ENCODE results near the gene LRP3.
"Not testable (repeated sequence)": the region's sequence is repeated elsewhere in the genome, so short reads cannot be mapped to it uniquely, and the experiment has no call there.

The LRP3 gene, protein sequence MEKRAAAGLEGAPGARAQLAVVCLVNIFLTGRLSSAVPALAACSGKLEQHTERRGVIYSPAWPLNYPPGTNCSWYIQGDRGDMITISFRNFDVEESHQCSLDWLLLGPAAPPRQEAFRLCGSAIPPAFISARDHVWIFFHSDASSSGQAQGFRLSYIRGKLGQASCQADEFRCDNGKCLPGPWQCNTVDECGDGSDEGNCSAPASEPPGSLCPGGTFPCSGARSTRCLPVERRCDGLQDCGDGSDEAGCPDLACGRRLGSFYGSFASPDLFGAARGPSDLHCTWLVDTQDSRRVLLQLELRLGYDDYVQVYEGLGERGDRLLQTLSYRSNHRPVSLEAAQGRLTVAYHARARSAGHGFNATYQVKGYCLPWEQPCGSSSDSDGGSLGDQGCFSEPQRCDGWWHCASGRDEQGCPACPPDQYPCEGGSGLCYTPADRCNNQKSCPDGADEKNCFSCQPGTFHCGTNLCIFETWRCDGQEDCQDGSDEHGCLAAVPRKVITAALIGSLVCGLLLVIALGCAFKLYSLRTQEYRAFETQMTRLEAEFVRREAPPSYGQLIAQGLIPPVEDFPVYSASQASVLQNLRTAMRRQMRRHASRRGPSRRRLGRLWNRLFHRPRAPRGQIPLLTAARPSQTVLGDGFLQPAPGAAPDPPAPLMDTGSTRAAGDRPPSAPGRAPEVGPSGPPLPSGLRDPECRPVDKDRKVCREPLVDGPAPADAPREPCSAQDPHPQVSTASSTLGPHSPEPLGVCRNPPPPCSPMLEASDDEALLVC

DNA sequence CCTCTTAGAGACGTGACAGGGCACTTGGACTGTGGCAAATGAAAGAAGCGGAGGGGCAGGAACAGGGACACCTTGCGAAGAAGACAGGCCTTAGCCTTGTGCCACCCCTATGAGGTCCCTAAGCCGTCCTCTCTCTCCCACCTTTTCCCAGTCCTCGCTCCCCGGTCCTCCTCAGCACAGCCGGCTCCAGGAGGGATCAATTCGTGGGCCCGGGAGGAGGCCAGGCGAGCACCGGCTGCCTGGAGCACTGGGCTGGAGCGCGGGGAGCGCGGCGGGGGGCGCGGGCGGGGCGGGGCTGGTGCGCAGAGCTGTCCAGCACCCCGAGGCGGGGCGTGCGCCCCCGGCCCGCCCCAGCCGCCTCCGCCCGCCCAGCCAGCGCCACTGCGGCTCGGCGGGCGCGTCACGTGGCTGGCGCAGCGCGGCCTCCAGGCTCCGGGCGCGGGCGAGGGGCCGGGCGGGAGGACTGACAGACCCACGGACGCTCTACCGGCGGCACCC lies at the start of gene LRP3:
Gene LRP3 (plus strand): TSS at position 466 of the 498 bp plus-strand sequence. CDS start 456 bp downstream, outside the sequence.
- no peaks in the 10 kb centered on the region for H3K27me3 ChIP-seq (ENCODE audit: insufficient read depth, low read length)
- H3K9me3 ChIP-seq (ENCODE audit: low read length): no peaks in the 10 kb centered on the region
- H3K36me3 ChIP-seq (ENCODE audit: insufficient read depth, low read length): peaks cover 21% of the 10 kb centered on the region
- peak within 1 kb of the TSS; percentile 73 for H3K4me3 ChIP-seq (ENCODE audit: low read length)
- peaks cover 11% of the 10 kb centered on the region for H3K4me1 ChIP-seq (ENCODE audit: insufficient read depth, low read length)
- no peak within 1 kb of the TSS for H2AFZ ChIP-seq (ENCODE audit: low read depth, low read length)

- Histone ChIP-seq H2AFZ (ENCODE audit: low read depth, low read length) (no peak overlapping the region), H3K4me3 (ENCODE audit: low read length) (no peak overlapping the region), H3K36me3 (ENCODE audit: insufficient read depth, low read length) (no peaks in the 10 kb centered on the region), H3K27me3 (ENCODE audit: insufficient read depth, low read length) (no peaks in the 10 kb centered on the region), H3K4me1 (ENCODE audit: insufficient read depth, low read length) (no peaks in the 10 kb centered on the region), H3K9me3 (ENCODE audit: low read length) (no peaks in the 10 kb centered on the region)
Observed at GRCh38 chr19:33146209-33146608, 47.9 kb upstream of the LRP3 start.

- Histone ChIP-seq H3K27me3 (ENCODE audit: insufficient read depth, low read length) (no peaks in the 10 kb centered on the region), H3K9me3 (ENCODE audit: low read length) (no peaks in the 10 kb centered on the region), H2AFZ (ENCODE audit: low read depth, low read length) (no peak overlapping the region), H3K36me3 (ENCODE audit: insufficient read depth, low read length) (no peaks in the 10 kb centered on the region), H3K4me1 (ENCODE audit: insufficient read depth, low read length) (no peaks in the 10 kb centered on the region), H3K4me3 (ENCODE audit: low read length) (no peak overlapping the region)
Observed at GRCh38 chr19:33147538-33147937, 46.6 kb upstream of the LRP3 start.

DNA sequence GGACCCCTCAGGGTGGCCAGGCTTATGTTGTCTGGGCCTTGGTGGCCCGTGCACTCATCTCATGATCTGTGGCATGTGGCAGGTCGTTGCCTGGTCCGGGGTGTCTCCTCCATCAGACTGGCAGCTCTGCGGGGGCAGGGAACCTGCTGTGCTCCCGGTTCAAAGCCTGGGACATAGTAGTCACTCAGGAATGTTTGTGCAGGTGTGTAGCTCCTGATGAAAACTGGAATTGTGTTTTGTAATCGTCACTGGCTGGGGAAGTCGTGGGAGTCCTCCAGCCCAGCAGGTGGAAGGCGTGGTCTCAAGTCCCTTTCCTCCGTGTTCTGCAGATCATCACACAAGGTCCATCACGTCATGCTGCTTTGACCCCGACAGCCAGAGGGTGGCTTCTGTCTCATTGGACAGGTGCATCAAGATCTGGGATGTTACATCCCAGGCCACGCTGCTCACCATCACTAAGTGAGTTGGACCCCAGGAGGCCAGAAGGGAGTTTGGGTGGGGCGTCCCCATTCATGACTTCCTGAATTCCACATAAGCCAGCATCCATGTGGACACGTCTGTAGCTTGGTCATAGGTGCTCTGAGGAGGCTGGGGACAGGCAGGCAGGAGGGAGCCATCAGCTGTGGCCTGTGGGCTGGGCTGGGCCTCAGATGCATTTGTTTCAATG lies 43.1 kb upstream of the LRP3 start:
- H3K27me3 ChIP-seq (ENCODE audit: insufficient read depth, low read length): no peaks in the 10 kb centered on the region
- no peak overlapping the region for H2AFZ ChIP-seq (ENCODE audit: low read depth, low read length)
- H3K9me3 ChIP-seq (ENCODE audit: low read length): no peaks in the 10 kb centered on the region
- H3K36me3 ChIP-seq (ENCODE audit: insufficient read depth, low read length): no peaks in the 10 kb centered on the region
- no peak overlapping the region for H3K4me3 ChIP-seq (ENCODE audit: low read length)
- H3K4me1 ChIP-seq (ENCODE audit: insufficient read depth, low read length): no peaks in the 10 kb centered on the region

DNA sequence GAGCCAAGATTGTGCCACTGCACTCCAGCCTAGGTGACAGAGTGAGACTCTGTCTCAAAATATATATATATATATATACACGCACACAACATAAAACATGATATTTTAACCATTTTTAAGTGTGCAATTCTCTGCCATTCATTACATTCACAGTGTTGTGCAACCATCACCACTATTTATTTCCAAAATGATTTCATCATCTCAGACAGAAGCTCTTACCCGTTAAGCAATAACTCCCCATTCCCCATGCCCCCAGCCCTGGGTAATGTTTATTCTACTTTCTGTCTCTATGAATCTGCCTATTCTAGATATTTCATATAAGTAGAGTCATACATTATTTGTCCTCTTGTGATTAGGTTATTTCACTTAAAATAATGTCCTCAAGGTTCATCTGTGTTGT lies 42.0 kb upstream of the LRP3 start:
- H3K36me3 ChIP-seq (ENCODE audit: insufficient read depth, low read length): no peaks in the 10 kb centered on the region
- H3K4me3 ChIP-seq (ENCODE audit: low read length): no peak overlapping the region
- H2AFZ ChIP-seq (ENCODE audit: low read depth, low read length): no peak overlapping the region
- no peaks in the 10 kb centered on the region for H3K4me1 ChIP-seq (ENCODE audit: insufficient read depth, low read length)
- no peaks in the 10 kb centered on the region for H3K27me3 ChIP-seq (ENCODE audit: insufficient read depth, low read length)
- H3K9me3 ChIP-seq (ENCODE audit: low read length): no peaks in the 10 kb centered on the region

DNA sequence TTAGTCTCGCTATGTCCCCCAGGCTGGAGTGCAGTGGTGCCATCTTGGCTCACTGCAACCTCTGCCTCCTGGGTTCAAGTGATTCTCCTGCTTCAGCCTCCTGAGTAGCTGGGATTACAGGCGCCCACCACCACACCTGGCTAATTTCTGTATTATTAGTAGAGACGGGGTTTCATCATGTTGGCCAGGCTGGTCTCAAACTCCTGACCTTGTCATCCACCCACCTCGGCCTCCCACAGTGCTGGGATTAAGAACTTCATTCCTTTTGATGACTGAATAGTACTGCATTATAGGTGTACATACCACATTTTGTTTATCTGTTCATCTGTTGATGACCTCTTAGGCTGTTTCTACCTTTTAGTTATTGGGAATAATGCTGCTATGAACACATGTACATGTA lies 41.5 kb upstream of the LRP3 start:
- not testable (repeated sequence) for H3K9me3 ChIP-seq (ENCODE audit: low read length); H3K27me3 ChIP-seq (ENCODE audit: insufficient read depth, low read length); H3K36me3 ChIP-seq (ENCODE audit: insufficient read depth, low read length); H3K4me3 ChIP-seq (ENCODE audit: low read length); H2AFZ ChIP-seq (ENCODE audit: low read depth, low read length); H3K4me1 ChIP-seq (ENCODE audit: insufficient read depth, low read length)

GRCh38 chr19:33154313-33154712 lies 39.8 kb upstream of the LRP3 start:
- H3K4me1 ChIP-seq (ENCODE audit: insufficient read depth, low read length); H3K27me3 ChIP-seq (ENCODE audit: insufficient read depth, low read length); H3K4me3 ChIP-seq (ENCODE audit: low read length); H3K36me3 ChIP-seq (ENCODE audit: insufficient read depth, low read length); H2AFZ ChIP-seq (ENCODE audit: low read depth, low read length); H3K9me3 ChIP-seq (ENCODE audit: low read length): not testable (repeated sequence)

DNA sequence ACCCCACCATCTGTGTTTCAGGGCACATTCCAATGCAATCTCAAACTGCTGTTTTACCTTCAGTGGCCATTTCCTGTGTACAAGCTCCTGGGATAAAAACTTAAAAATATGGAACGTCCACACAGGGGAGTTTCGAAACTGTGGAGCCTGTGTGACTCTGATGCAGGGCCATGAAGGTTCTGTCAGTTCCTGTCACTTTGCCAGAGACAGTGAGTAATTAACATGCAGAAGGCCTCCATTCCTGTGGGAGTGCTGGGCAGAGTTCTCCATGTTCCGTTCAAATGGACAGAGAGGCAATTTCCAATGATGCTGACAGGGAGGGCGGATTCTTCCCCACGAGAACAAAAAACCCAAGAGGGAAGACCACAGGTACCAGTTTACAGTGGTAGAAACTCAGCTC lies 37.8 kb upstream of the LRP3 start:
- Histone ChIP-seq H3K4me3 (ENCODE audit: low read length) (no peak overlapping the region), H2AFZ (ENCODE audit: low read depth, low read length) (no peak overlapping the region), H3K36me3 (ENCODE audit: insufficient read depth, low read length) (no peaks in the 10 kb centered on the region), H3K9me3 (ENCODE audit: low read length) (no peaks in the 10 kb centered on the region), H3K4me1 (ENCODE audit: insufficient read depth, low read length) (no peaks in the 10 kb centered on the region), H3K27me3 (ENCODE audit: insufficient read depth, low read length) (no peaks in the 10 kb centered on the region)

DNA sequence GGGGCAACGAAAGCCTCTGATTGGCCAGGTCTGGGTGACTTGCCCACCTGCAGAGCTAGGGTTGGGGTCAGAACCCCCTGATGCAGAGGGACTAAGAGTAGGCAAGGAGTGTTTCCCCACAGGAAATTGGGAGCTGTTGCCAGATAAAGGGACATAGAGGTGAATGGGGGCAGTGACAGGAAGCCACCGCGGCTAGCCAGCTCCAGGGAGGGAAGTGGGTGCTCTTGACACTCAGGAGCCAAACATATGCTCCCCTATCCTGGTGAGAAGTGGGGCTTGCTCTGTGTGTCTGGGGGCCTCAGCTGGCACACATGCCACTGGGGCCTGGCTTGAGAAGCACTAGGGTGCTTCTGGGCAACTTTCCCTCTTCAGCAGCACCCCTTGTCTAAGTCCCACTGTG lies 36.2 kb upstream of the LRP3 start:
- Histone ChIP-seq H2AFZ (ENCODE audit: low read depth, low read length) (no peak overlapping the region), H3K36me3 (ENCODE audit: insufficient read depth, low read length) (no peaks in the 10 kb centered on the region), H3K4me1 (ENCODE audit: insufficient read depth, low read length) (no peaks in the 10 kb centered on the region), H3K27me3 (ENCODE audit: insufficient read depth, low read length) (no peaks in the 10 kb centered on the region), H3K4me3 (ENCODE audit: low read length) (no peak overlapping the region), H3K9me3 (ENCODE audit: low read length) (no peaks in the 10 kb centered on the region)

- no peaks in the 10 kb centered on the region for H3K4me1 ChIP-seq (ENCODE audit: insufficient read depth, low read length)
- no peak overlapping the region for H3K4me3 ChIP-seq (ENCODE audit: low read length)
- H3K9me3 ChIP-seq (ENCODE audit: low read length): no peaks in the 10 kb centered on the region
- no peaks in the 10 kb centered on the region for H3K36me3 ChIP-seq (ENCODE audit: insufficient read depth, low read length)
- H2AFZ ChIP-seq (ENCODE audit: low read depth, low read length): no peak overlapping the region
- H3K27me3 ChIP-seq (ENCODE audit: insufficient read depth, low read length): no peaks in the 10 kb centered on the region
Observed at GRCh38 chr19:33158365-33158764, 35.8 kb upstream of the LRP3 start.

DNA sequence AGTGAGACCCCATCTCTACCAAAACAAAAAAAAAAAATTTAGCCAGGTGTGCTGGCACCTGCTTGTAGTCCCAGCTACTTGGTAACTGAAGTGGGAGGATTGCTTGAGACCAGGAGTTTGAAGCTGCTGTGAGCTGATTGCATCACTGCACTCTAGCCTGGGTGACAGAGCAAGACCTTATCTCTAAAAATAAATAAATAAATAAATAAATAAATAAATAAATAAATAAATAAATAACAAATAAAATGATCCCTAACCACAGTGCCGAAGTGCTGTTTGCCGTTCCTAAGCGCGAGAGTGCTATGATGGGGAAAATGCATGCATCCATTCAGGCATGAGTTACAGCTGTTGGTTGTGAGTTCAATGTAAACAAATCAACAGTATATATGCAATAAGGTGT lies 35.0 kb upstream of the LRP3 start:
- H2AFZ ChIP-seq (ENCODE audit: low read depth, low read length): no peak overlapping the region
- no peaks in the 10 kb centered on the region for H3K27me3 ChIP-seq (ENCODE audit: insufficient read depth, low read length)
- H3K4me3 ChIP-seq (ENCODE audit: low read length): no peak overlapping the region
- H3K36me3 ChIP-seq (ENCODE audit: insufficient read depth, low read length): no peaks in the 10 kb centered on the region
- no peaks in the 10 kb centered on the region for H3K4me1 ChIP-seq (ENCODE audit: insufficient read depth, low read length)
- no peaks in the 10 kb centered on the region for H3K9me3 ChIP-seq (ENCODE audit: low read length)

DNA sequence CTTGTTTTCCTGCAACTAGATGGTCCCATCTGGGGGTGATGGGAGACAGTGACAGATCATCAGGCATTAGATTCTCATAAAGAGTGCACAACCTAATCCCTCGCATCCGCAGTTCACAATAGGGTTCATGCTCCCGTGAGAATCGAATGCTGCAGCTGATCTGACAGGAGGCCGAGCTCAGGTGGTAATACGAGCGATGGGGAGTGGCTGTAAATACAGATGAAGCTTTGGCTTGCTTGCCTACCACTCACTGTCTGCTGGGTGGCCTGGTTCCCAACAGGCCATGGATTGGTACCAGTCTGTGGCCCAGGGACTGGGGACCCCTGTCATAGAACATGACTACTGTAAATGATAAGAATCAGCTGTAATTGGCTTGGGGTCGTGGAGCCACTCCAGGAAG lies 34.2 kb upstream of the LRP3 start:
- Histone ChIP-seq H3K9me3 (ENCODE audit: low read length) (no peaks in the 10 kb centered on the region), H3K27me3 (ENCODE audit: insufficient read depth, low read length) (no peaks in the 10 kb centered on the region), H3K36me3 (ENCODE audit: insufficient read depth, low read length) (no peaks in the 10 kb centered on the region), H2AFZ (ENCODE audit: low read depth, low read length) (no peak overlapping the region), H3K4me1 (ENCODE audit: insufficient read depth, low read length) (no peaks in the 10 kb centered on the region), H3K4me3 (ENCODE audit: low read length) (no peak overlapping the region)

GRCh38 chr19:33161201-33161600 lies 32.9 kb upstream of the LRP3 start:
- Histone ChIP-seq H3K4me1 (ENCODE audit: insufficient read depth, low read length) (no peaks in the 10 kb centered on the region), H3K36me3 (ENCODE audit: insufficient read depth, low read length) (no peaks in the 10 kb centered on the region), H2AFZ (ENCODE audit: low read depth, low read length) (no peak overlapping the region), H3K27me3 (ENCODE audit: insufficient read depth, low read length) (no peaks in the 10 kb centered on the region), H3K9me3 (ENCODE audit: low read length) (no peaks in the 10 kb centered on the region), H3K4me3 (ENCODE audit: low read length) (no peak overlapping the region)

Data from neuron (in vitro differentiated cells).